ENCODE data around the gene WNT10A.

- TF ChIP-seq RNF2 (IDR thresholded peaks at IDR 0.05; ENCODE audit: borderline replicate concordance, low read depth) (no peak), CTCF (IDR thresholded peaks at IDR 0.05) (no peak), EP300 (IDR thresholded peaks at IDR 0.05) (no peak), EHMT2 (IDR thresholded peaks at IDR 0.05; ENCODE audit: low read depth) (no peak), RARB (CRISPR knock-in tag; IDR thresholded peaks at IDR 0.05) (no peak), ELK1 (IDR thresholded peaks at IDR 0.05; ENCODE audit: low read depth, low read length) (no peak), TP53 (CRISPR knock-in tag; IDR thresholded peaks at IDR 0.05) (no peak), POLR2A (IDR thresholded peaks at IDR 0.05; ENCODE audit: low read length) (no peak), HOXB5 (CRISPR knock-in tag; IDR thresholded peaks at IDR 0.05) (no peak), CBX2 (IDR thresholded peaks at IDR 0.05; ENCODE audit: borderline replicate concordance, low read depth) (no peak), SMC3 (IDR thresholded peaks at IDR 0.05) (no peak)
Measured at GRCh38 chr2:218873359-218874194, 7.1 kb upstream of the WNT10A start.
